ENCODE data around the gene UQCRC1.

Gene UQCRC1

DNA sequence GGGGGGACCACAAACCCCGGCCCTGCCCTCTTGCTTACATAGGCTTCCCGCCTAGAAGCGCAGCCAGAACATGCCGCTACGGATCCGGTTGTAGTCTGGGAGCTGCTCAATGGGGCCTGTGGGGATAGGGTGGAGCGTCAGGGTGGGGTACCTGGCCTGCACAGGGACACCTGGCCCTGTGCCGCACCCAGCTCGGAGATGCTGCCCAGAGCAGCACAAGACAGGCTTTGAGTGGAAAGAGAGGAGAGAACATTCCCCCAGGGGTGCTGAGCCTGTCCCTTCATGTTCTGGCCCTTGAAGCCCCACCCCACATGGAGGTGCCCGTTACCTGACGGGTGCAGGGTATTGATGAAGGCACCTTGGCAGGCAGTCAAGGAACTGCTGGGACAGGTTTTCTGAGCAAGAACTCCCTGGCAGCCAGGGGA is 10.4 kb downstream of the UQCRC1 start:
- in situ Hi-C loops (cut with MboI; ENCODE audit: low sequenced_read_pairs), result no loop called here

DNA sequence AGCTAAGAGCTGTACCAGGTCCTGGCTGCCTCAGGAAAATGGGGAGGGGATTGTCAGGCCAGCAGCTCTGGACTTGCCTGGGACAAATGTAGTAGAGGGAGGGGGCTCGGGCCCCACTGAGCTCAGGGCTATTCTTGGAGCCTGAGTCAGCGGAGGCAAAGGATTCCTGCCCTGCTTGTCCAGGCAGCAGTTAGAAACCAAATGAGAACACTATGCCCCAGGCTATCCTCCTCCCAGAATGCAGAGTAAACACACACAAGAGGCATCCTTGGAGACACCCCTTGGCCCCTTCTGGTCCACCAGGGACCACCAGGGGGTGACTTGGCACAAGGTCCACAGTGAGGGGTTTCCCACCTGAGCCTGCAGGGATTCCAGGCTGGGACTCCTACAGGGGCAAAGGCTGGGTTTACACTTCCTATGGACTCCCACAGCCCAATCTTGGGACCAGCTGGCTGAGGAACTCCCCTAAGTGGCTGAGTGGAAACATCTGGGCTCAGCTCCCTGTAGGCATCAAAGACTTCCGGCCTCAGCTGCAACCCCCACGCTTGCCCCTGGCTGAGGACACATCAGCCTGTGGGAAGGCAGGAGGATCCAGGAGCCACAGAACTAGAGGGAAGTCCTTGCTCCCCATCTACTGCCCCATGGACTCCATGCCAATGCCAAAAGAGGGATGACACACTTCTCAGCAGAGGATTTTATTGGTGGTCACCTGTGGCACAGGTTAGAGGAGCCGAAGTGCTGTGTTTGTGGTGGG is 10.9 kb downstream of the UQCRC1 start:
- in situ Hi-C loops (cut with MboI; ENCODE audit: low sequenced_read_pairs), result no loop called here

DNA sequence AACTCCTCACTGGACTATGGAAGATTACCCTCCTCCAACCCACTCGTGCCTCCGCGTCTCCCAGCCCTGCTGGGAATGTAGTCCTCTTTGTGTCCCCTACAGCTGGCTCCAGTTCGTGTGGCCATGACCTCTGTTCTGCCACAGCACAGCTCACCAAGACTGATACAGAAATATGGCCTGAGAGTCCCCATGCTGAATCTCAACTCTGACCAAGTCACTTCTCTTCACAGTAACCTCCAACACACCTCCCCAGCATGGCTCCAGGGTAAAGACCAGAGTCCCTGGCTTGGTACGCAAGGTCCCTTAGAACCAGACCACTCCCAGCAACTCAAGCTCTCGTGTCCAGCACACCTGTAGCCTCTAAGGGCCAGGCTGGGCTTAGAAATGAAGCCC is 12.0 kb downstream of the UQCRC1 start:
- in situ Hi-C loops (cut with MboI; ENCODE audit: low sequenced_read_pairs), result no loop called here

DNA sequence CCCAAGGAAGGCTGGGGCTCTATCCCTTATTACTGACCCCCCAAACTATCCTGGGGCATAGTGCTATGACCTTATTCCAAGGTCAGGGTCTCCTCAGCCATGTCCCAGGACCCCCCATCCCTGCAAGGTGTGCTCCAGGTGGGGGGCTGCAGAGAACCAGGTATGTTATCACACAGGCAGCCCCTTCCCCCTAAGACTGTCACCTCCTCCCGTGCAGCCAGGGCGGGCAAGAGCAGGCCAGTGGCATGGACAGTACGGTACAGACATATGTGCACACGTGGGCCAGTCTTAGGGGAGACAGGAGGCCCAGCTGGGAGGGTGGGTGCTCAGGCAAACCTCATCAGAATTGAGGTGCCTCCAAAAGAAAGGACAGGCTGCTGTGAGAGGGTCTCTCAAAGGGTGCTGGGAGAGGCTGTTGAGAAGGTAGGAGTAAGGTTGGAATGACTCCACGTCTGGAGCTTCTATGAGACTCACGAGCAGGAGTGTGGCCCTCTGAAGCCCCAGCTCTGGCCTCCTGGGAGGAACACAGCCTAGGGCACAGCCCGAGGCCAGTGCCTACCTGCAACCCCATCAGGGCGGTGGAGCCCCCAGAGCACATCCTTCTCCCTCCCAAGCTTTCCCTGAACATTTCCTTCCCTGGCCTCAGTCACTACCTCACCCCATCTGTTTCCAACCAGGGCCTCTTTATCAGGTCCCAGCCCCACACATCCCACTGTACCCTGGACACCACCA is 12.6 kb downstream of the UQCRC1 start:
- in situ Hi-C loops (cut with MboI; ENCODE audit: low sequenced_read_pairs), result no loop called here

DNA sequence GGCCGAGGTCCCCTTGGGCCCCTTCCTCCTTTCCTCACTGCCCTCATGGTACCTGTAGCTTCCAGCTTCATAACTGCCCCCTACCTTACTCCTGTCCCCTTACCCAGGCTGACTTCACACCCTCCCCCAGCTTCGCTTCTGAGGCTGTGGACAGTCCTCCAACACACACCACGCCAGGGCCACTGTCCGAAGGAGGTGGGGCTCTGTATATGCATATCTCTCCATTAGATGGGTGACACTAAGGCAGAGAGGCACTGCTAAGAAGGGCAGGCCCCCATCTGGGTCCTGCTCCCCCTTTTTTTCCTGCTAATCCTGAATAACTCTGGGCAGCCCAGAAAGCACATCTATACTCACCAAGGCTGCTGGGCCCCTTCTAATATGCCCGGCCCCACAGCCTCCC is 13.3 kb downstream of the UQCRC1 start:
- in situ Hi-C loops (cut with MboI; ENCODE audit: low sequenced_read_pairs), result no loop called here

DNA sequence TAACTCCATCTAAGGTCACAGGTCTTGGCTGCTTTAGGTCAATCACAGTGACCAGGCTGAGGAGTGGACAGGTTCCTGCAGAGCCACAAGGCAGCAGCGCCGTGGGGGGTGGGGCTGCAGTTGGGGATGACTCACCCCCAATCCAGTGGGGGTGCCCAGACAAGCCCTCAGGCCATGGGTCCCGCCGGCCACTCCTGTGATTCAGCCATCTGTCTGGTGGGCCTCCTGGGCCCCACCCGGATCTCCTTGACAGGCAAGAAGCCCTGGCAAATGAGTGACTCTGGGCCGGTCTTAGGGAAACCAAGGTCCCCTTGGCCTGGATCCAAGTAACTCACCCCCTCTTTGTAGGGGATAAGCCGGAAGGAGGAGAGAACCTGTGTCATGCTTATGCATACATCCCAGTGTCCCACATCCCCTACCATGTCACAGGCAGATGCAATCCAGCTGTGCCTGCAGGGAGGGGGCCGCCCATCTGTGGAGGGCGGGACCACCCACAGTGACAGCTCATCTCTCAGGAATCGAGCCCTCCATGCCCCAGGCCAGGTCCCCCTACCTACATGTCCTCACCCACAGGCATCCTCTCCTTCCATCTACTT is 13.8 kb downstream of the UQCRC1 start:
- in situ Hi-C loops (cut with MboI; ENCODE audit: low sequenced_read_pairs), result no loop called here

DNA sequence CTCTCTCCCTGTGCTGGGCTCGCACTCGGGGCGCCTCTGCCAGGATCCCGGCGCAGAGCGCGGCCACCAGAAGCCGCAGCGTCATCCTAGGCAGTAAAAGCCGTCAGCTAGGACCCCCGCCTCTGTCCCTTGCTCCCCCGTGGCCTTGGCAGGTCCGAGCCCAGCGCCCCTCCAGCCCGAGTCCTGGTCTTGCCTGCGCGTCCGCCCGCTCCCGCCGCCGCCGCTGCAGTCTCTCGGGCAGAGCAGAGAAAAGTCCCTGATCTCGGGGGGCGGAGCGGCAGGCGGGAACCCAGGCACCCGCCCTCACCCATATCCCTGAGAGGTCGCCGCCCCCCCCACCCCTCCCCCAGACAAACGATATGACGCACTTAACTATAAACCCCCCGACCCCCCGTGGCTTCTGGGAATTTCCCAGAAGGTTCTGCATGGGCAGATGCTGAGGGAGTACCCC is 14.3 kb downstream of the UQCRC1 start, which contains the start of gene COL7A1:
COL7A1 (minus strand) TSS at position 255 of the 451 bp plus-strand sequence; CDS start at position 85, 170 bp downstream.
- in situ Hi-C loops (cut with MboI; ENCODE audit: low sequenced_read_pairs), result no loop called here

DNA sequence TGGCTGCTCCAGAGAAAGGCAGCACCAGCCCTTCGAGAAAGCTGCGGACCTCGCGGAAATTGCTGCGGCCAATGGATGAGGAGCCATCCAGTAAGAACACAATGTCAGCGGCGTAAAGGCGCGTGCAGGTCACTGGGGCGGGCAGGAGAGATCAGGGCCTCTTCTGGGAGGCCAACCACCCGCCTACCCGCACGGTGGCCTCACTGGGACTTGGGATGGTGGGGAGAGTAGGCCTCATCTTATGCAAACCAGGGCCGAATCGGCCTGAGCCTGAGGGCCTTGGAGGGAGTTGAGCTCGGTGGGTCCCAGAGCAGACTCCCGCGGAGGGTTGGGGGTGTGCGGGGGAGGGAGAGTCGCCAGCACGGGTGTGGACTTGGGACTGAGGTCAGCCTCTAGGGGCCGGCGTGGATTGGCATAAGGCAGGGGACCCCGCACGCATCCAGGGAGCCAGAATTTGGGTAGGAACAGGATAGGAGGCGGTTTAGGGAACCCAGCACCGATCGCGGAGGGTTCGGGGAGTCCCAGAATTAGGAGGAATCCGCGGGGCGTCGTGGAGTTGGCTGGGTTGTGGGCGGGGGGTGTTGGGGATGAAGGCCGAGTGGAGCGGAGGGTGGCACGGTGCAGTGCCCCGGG is 14.9 kb downstream of the UQCRC1 start:
- in situ Hi-C loops (cut with MboI; ENCODE audit: low sequenced_read_pairs), result no loop called here

DNA sequence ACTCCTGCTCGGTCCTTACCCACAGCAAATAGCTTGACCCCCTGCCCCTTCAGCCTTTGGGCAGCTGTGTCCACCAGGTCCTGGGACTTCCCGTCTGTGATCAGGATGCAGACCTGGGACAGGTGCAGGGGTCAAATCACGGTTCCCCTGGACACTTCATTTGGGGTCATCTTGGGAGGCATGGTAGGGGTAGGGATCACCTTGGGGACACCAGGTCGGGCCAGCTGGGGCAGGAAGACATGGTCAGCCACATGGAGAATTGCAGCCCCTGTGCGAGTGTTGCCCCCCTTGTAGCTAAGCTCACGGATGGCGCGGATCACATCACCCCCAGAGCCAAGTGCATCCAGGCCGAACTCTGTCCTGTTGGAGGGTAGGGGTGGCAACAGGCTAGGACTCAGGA is 16.1 kb downstream of the UQCRC1 start:
- in situ Hi-C loops (cut with MboI; ENCODE audit: low sequenced_read_pairs), result no loop called here

DNA sequence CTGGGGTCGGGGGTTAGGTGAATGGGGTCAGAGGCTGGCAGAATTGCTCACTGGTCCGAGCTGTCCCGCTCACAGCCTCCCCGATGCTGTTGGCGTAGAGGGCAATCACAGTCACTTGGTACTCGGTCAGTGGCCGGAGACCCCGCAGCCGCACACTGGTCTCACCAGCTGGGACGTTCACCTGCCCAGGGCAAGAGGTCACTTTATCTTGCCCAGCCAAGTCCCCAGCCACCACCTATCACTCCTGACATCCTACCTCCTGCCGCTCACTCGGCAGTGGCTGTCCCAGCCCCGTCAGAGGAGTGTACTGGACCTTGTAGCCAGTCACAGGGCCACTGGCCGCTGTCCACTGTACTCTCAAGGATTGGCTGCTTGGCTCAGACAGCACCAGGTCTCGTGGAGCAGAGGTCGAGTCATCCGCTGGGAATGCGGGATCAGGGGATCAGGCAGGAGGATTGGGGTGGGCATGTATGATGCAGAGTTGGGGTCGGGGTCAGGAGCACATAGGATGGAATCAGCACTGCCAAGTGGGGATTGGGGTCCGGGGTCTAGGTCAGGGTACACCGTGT is 16.8 kb downstream of the UQCRC1 start:
- in situ Hi-C loops (cut with MboI; ENCODE audit: low sequenced_read_pairs), result no loop called here

DNA sequence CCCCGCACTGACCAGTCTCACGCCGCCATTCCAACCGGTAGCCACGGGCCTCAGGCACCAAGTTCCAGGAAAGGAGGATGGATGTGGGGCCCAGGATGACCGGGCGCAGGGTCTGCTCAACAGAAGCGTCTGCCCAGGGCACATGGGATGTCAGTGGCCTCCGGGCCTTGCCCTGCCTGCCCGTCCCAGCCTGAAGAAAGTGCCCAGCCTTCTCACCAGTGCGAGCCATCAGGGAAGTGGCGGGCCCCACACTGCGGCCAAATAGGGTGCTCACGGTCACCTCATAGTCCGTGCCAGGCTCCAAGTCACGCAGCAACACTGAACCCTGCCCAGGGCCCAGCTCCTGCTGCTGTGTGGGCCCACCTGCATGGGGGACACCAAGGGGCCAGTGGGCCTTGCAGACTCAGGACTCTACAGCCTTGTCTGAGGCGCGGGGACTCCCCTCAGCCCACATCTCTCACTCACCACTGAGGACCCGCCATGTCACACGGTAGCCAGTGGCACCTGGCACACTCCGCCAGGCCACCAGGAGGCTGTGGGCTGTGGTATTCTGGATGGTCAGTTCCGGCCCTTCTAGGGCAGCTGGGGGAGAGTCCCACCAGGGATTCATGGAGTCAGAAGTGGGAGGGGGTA is 17.4 kb downstream of the UQCRC1 start:
- in situ Hi-C loops (cut with MboI; ENCODE audit: low sequenced_read_pairs), result no loop called here

DNA sequence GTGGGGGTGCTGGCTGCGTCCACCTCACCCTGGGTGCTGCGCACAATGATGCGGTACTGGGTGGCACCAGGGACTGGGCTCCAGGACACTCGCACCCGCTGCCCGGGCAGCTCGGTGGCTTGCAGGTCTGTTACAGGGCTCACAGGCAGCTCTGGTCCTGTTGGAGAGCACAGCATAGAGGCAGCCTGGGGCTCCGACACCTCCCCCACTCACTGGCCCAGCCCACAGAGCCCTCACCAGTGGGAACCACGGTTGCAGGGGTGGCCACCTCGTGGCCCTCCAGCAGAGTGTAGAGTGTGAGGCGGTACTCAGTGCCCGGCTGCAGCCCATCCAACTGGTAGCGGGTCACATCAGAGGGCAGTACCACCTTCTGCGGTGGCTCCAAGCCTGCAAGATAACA is 18.0 kb downstream of the UQCRC1 start:
- in situ Hi-C loops (cut with MboI; ENCODE audit: low sequenced_read_pairs), result no loop called here

DNA sequence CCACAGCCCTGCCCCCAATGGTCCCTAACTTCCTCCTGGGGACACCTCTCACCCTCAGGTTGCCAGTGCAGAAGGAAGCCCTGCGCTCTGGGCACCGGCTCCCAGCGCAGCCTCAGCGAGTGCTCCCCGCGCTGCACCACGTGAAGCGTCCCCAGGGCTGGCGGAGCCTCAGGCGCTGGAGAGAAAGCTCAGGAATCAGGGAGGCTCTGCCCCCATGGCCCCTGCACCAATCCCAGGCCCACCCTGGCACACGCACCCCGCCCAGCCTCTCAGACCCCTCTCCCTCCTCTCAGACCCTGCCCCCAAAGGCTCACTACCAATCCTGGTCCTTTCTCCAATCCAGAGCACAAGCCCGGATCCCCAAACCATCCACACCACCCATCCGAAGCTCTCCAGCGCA is 21.2 kb downstream of the UQCRC1 start:
- in situ Hi-C loops (cut with MboI; ENCODE audit: low sequenced_read_pairs), result no loop called here

DNA sequence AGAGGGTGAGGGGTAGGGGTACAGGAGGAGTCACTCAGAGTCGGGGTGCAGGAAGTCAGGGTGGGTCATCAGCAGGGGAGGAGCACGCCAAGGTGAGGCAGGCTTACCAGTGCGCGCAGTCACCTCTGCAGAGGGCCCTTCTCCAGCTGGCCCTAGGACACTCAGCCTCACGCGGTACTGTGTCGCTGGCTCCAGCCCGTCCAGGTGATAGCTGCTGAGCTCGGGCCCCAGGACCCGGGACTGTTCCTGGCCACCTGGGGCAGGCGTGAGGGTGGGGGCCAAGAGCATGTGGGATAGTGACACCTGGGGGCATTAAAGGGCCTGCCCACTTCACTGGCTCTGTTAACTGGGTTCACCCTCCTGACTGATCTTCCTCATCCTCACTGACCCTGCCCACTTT is 21.8 kb downstream of the UQCRC1 start:
- in situ Hi-C loops (cut with MboI; ENCODE audit: low sequenced_read_pairs), result no loop called here

DNA sequence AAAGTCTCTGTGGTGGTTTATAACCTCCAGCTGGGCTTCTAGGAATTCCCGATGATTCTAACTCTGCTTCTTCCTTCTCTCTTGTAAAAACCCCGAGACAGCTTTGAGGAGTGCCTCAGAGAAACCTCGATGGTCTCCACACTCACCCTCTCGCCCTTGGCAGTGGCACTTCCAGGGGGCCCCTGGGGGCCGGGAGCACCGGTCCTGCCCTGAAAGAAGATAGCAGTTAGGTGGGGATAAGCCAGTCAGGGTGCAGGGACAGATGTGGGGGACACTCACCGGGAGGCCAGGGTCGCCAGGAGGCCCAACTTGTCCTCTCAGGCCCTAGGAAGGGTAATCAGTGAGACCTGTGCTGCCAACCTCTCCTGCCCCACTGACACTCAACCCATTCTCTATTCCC is 24.0 kb downstream of the UQCRC1 start:
- in situ Hi-C loops (cut with MboI; ENCODE audit: low sequenced_read_pairs), result no loop called here

DNA sequence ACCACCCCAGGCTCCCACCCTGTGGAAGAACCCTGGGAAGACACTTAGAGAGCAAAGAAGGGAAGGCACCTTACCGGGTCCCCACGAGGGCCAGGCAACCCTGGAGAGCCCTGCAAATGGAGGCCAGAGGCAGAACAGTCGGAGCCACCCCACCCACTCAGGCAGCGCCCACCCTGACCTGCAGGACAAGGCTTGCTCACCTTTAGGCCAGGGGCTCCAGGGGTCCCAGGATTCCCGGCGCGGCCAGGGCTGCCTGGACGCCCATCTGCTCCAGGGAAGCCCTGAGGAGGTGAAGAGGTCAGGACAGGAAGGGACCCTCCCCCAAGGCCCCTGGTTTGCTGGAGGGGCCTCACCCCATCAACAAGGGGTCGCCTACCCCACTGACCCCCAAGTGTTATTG is 24.6 kb downstream of the UQCRC1 start:
- in situ Hi-C loops (cut with MboI; ENCODE audit: low sequenced_read_pairs), result no loop called here

DNA sequence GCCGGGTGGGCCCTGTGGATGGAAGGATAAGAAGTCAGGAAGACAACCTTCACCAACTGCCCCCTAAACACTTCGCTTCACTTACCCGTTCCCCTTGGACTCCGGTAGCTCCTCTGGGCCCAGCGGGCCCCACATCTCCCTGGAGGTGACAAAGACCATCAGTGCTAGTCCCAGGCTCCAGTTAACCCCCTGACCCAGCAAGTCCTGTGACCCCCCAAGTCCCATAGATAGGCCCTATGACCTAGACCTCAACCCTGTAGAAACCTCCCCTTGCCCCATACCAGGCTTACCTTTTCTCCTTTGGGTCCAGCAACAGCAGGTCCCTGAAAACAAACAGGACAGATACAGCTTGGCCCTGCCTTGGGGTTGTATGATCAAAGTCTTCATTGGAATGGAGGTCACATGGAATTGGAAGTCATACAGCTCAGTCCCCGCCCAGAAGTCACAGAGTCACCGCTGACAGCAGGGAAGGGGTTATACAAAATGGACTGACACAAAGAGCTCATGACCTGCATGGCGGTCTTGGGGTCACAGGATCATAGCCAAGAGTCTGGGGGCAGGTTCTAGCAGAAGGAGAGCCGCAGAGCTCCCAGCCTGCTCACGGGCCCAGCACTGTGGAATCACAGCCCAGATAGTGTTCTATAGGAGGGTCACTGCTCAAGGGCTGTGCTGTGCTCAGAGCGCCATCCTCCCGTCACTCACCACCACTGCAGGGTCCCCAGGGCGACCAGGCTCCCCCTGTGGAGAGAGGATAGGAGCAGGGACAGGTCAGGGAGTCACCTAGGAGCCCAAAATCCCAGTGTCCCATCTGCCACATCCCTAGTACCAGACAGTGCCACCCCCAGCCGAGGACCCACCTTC is 27.6 kb downstream of the UQCRC1 start:
- in situ Hi-C loops (cut with MboI; ENCODE audit: low sequenced_read_pairs), result no loop called here

DNA sequence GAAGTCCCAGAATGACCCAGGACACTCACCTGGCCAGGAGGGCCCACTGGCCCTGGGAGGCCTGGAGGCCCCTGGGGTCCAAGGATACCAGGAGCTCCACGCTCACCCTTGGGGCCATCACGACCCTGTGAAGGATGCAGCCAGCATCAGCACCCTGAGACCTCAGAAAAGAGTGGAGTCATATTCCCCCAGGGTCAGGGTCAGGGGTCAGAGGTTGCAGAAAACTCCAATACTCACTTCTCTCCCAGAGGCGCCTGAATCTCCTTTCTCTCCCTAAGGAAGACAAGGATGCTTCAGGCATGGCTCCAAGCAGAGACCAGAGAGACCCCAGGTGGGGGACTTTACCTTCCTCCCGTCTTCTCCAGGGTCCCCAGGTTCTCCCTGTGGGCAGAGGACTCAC is 32.8 kb downstream of the UQCRC1 start:
- in situ Hi-C loops (cut with MboI; ENCODE audit: low sequenced_read_pairs), result no loop called here

DNA sequence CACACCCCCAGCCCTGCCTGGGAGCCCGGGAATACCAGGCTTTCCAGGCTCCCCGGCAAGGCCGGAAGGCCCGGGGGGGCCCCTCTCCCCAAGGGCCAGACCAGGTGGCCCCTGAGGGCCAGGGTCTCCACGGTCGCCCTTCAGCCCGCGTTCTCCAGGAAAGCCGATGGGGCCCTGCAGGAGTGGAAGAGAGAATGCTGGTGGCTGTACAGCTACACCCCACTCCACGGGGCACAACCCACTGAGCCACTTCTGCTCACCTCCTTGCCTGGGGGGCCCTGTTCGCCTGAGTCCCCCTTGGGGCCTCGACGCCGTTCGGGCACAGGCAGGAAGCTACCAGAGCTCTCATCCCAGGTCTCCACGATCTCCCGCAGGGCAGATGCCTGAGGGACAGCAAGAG is 34.1 kb downstream of the UQCRC1 start:
- in situ Hi-C loops (cut with MboI; ENCODE audit: low sequenced_read_pairs), result no loop called here
